ENCODE data around the gene CEP57L1.

GRCh38 chr6:109048670-109049415, 46.5 kb upstream of the CEP57L1 start:
- TF ChIP-seq POLR2A (IDR thresholded peaks at IDR 0.05) (no peak), CTCF (IDR thresholded peaks at IDR 0.05) (no peak)

Data from uterus (tissue), 2 donors.